ENCODE results near the gene RPGRIP1.
A peak's percentile ranks its signal among the peaks of the same experiment; 100 is the strongest.

- TF ChIP-seq REST (IDR thresholded peaks at IDR 0.05; ENCODE audit: borderline replicate concordance) = peak; percentile 68
- TF ChIP-seq REST (CRISPR knock-in tag; IDR thresholded peaks at IDR 0.05; ENCODE audit: low read depth) = no peak
- no peak for TF ChIP-seq POLR2A (conservative IDR thresholded peaks at IDR 0.05)
- no peak for TF ChIP-seq CTCF (IDR thresholded peaks at IDR 0.05 in 2 of 3, conservative IDR thresholded peaks at IDR 0.05 in 1 of 3; ENCODE audit: insufficient read depth in 2 of 3, low read depth in 1 of 3, low read length in 3 of 3)
- no peak for TF ChIP-seq STAG1 (CRISPR knock-in tag; IDR thresholded peaks at IDR 0.05; ENCODE audit: borderline replicate concordance)
- no peak for TF ChIP-seq MYC (IDR thresholded peaks at IDR 0.05; ENCODE audit: low read depth, low read length)
- TF ChIP-seq MYC (CRISPR knock-in tag; IDR thresholded peaks at IDR 0.05; ENCODE audit: borderline replicate concordance, low read depth) = no peak
- no peak for TF ChIP-seq FOS (IDR thresholded peaks at IDR 0.05; ENCODE audit: extremely low read depth, insufficient read length)
Observed at GRCh38 chr14:21317398-21317797, 37.5 kb downstream of the RPGRIP1 start.
